HCT116 (cell line): ENCODE data around the gene NFKB1.

Experiments
- CTCF ChIP-seq, 3 experiments: fragments of 200-600 bp in 1 of 3; sonication (generic) in 1 of 3; IDR thresholded peaks in 2 of 3; conservative IDR thresholded peaks in 1 of 3; 2 replicates each; pipeline ENCODE4 v1.5.1; 2012 to 2017; ENCODE audit warnings: low read depth in 2 of 3, low read length in 2 of 3, antibody characterized with exemption in 1 of 3, borderline replicate concordance in 1 of 3, control low read depth in 1 of 3, mild to moderate bottlenecking in 1 of 3, mixed read lengths in 1 of 3, mixed run types in 1 of 3, moderate library complexity in 1 of 3; ENCODE audit not compliant: insufficient read depth in 1 of 3
- EZH2 ChIP-seq: fragments of 200-600 bp; sonication (generic); IDR thresholded peaks from 2 replicates; pipeline ENCODE4 v1.6.1; 2017; ENCODE audit warnings: antibody characterized with exemption, mixed run types

- TF ChIP-seq CTCF (IDR thresholded peaks at IDR 0.05 in 2 of 3, conservative IDR thresholded peaks at IDR 0.05 in 1 of 3; ENCODE audit: borderline replicate concordance in 1 of 3, insufficient read depth in 1 of 3, low read depth in 2 of 3, low read length in 2 of 3) (no peak), EZH2 (no peak)
Observed at GRCh38 chr4:102554992-102555391, 53.8 kb downstream of the NFKB1 start.
